ENCODE data around the gene NXF1. TPM values are rescaled to one million over a fixed set of nuclear protein-coding genes. Genes with fewer than 3 reads are reported as not detected.

Gene NXF1
- total RNA-seq, 1 experiment from 2014 or later = 25.9 TPM

Other genes starting within 250 kb of the NXF1 start
- 1,294 and 1,343 TPM in 2 replicates for gene EEF1G, start 231.5 kb downstream of the NXF1 start, total RNA-seq (2014; rRNA removed; shearing (Covaris generic))
- gene TUT1, start 213.9 kb downstream of the NXF1 start, total RNA-seq (2014; rRNA removed; shearing (Covaris generic)) = 7.9 and 9.6 TPM in 2 replicates
- 114 and 139 TPM in 2 replicates for gene MTA2, start 203.6 kb downstream of the NXF1 start, total RNA-seq (2014; rRNA removed; shearing (Covaris generic))
- gene EML3, start 192.7 kb downstream of the NXF1 start, total RNA-seq (2014; rRNA removed; shearing (Covaris generic)) = 16.0 and 19.5 TPM in 2 replicates
- gene ROM1, start 192.2 kb downstream of the NXF1 start, total RNA-seq (2014; rRNA removed; shearing (Covaris generic)) = 3.4 and 6.4 TPM in 2 replicates
- gene B3GAT3, start 183.5 kb downstream of the NXF1 start, total RNA-seq (2014; rRNA removed; shearing (Covaris generic)) = 58.9 and 67.7 TPM in 2 replicates
- gene GANAB, start 158.8 kb downstream of the NXF1 start, total RNA-seq (2014; rRNA removed; shearing (Covaris generic)) = 184 and 257 TPM in 2 replicates
- gene INTS5, start 152.1 kb downstream of the NXF1 start, total RNA-seq (2014; rRNA removed; shearing (Covaris generic)) = 25.6 and 25.9 TPM in 2 replicates
- 100 and 104 TPM in 2 replicates for gene C11orf98, start 140.2 kb downstream of the NXF1 start, total RNA-seq (2014; rRNA removed; shearing (Covaris generic))
- 3.0 and 8.7 TPM in 2 replicates for gene CSKMT, start 140.1 kb downstream of the NXF1 start, total RNA-seq (2014; rRNA removed; shearing (Covaris generic))
- gene UQCC3, start 133.8 kb downstream of the NXF1 start, total RNA-seq (2014; rRNA removed; shearing (Covaris generic)) = 13.8 and 17.7 TPM in 2 replicates
- gene LBHD1, start 133.2 kb downstream of the NXF1 start, total RNA-seq (2014; rRNA removed; shearing (Covaris generic)) = 2.5 and 6.6 TPM in 2 replicates
- 118 and 126 TPM in 2 replicates for gene UBXN1, start 126.4 kb downstream of the NXF1 start, total RNA-seq (2014; rRNA removed; shearing (Covaris generic))
- gene LRRN4CL, start 115.9 kb downstream of the NXF1 start, total RNA-seq (2014; rRNA removed; shearing (Covaris generic)) = 2.8 and 5.1 TPM in 2 replicates
- gene BSCL2, start 98.0 kb downstream of the NXF1 start, total RNA-seq (2014; rRNA removed; shearing (Covaris generic)) = 141 and 186 TPM in 2 replicates
- not detected in 2 replicates for gene GNG3, start 97.8 kb downstream of the NXF1 start, total RNA-seq (2014; rRNA removed; shearing (Covaris generic))
- gene HNRNPUL2, start 78.0 kb downstream of the NXF1 start, total RNA-seq (2014; rRNA removed; shearing (Covaris generic)) = 5.1 and 6.5 TPM in 2 replicates
- 41.0 and 69.6 TPM in 2 replicates for gene TTC9C, start 77.0 kb downstream of the NXF1 start, total RNA-seq (2014; rRNA removed; shearing (Covaris generic))
- 5.8 and 14.1 TPM in 2 replicates for gene ZBTB3, start 51.3 kb downstream of the NXF1 start, total RNA-seq (2014; rRNA removed; shearing (Covaris generic))
- 96.7 and 104 TPM in 2 replicates for gene POLR2G, start 43.9 kb downstream of the NXF1 start, total RNA-seq (2014; rRNA removed; shearing (Covaris generic))
- 28.0 TPM in 2 replicates for gene TAF6L, start 34.0 kb downstream of the NXF1 start, total RNA-seq (2014; rRNA removed; shearing (Covaris generic))
- 32.3 and 51.8 TPM in 2 replicates for gene TMEM179B, start 18.0 kb downstream of the NXF1 start, total RNA-seq (2014; rRNA removed; shearing (Covaris generic))
- 23.4 and 30.1 TPM in 2 replicates for gene TMEM223, start 13.4 kb downstream of the NXF1 start, total RNA-seq (2014; rRNA removed; shearing (Covaris generic))
- gene STX5, start 26.6 kb upstream of the NXF1 start, total RNA-seq (2014; rRNA removed; shearing (Covaris generic)) = 28.0 and 33.8 TPM in 2 replicates
- not detected in 2 replicates for gene TEX54, start 27.4 kb upstream of the NXF1 start, total RNA-seq (2014; rRNA removed; shearing (Covaris generic))
- gene WDR74, start 34.1 kb upstream of the NXF1 start, total RNA-seq (2014; rRNA removed; shearing (Covaris generic)) = 92.4 and 104 TPM in 2 replicates
- 198 and 207 TPM in 2 replicates for gene SLC3A2, start 75.5 kb upstream of the NXF1 start, total RNA-seq (2014; rRNA removed; shearing (Covaris generic))
- 0.02 TPM in 1 of 2 replicates, not detected in the other for gene CHRM1, start 115.9 kb upstream of the NXF1 start, total RNA-seq (2014; rRNA removed; shearing (Covaris generic))
- not detected in 2 replicates for gene SLC22A6, start 179.5 kb upstream of the NXF1 start, total RNA-seq (2014; rRNA removed; shearing (Covaris generic))
- not detected in 2 replicates for gene SLC22A8, start 210.4 kb upstream of the NXF1 start, total RNA-seq (2014; rRNA removed; shearing (Covaris generic))